Measurements from ENCODE around the gene MAN2A2. TPM values are rescaled to one million over a fixed set of nuclear protein-coding genes. Genes with fewer than 3 reads are reported as not detected.
A peak's percentile ranks its signal among the peaks of the same experiment; 100 is the strongest.

MAN2A2 gene
- total RNA-seq, 5 donors from 2014 or later (not counting 1 experiment from before 2014, with no cell fraction given): 119 to 158 (median 142) TPM

DNA sequence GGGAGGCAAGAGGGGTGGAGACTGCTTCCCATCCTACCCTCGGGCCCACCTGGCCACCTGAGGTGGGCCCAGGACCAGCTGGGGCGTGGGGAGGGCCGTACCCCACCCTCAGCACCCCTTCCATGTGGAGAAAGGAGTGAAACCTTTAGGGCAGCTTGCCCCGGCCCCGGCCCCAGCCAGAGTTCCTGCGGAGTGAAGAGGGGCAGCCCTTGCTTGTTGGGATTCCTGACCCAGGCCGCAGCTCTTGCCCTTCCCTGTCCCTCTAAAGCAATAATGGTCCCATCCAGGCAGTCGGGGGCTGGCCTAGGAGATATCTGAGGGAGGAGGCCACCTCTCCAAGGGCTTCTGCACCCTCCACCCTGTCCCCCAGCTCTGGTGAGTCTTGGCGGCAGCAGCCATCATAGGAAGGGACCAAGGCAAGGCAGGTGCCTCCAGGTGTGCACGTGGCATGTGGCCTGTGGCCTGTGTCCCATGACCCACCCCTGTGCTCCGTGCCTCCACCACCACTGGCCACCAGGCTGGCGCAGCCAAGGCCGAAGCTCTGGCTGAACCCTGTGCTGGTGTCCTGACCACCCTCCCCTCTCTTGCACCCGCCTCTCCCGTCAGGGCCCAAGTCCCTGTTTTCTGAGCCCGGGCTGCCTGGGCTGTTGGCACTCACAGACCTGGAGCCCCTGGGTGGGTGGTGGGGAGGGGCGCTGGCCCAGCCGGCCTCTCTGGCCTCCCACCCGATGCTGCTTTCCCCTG, 21.0 kb upstream of the MAN2A2 start:
- H3K4me3 ChIP-seq (ENCODE audit: control insufficient read depth in 1 of 2, extremely low read depth in 1 of 2, low read length in 1 of 2): no peak overlapping the region
- H3K27me3 ChIP-seq (replicated peaks in 1 of 2; ENCODE audit: control insufficient read depth in 2 of 2, extremely low read depth in 1 of 2, insufficient read depth in 2 of 2, low read length in 1 of 2): peaks cover 0 to 25% of the 10 kb centered on the region in 2 experiments
- Mint-ChIP-seq H3K4me3 (no peak overlapping the region), H3K27me3 (peaks cover 0 to 2% of the 10 kb centered on the region in 2 donors), H3K36me3 (peaks cover 30% of the 10 kb centered on the region), H3K9me3 (no peaks in the 10 kb centered on the region), H3K4me1 (peaks cover 5 to 17% (median 16%) of the 10 kb centered on the region in 3 donors), H3K27ac (no peak overlapping the region)
- DNase-seq (no peak), ATAC-seq (replicated peaks in 1 of 4) (no peak)
- no peak overlapping the region for H3K27ac ChIP-seq (ENCODE audit: low read length)
- H3K36me3 ChIP-seq (ENCODE audit: control insufficient read depth in 2 of 2, extremely low read depth in 1 of 2, insufficient read depth in 1 of 2, low read length in 1 of 2): peaks cover 19 to 32% of the 10 kb centered on the region in 2 donors
- ChIA-PET CTCF (no interaction called here), POLR2A (interaction anchor here in 1 of 2 donors (0.7 kb wide), 1 partner anchor 162 kb away, joined by 3 read pairs; no protein-coding TSS in a partner anchor)
- WGBS (ENCODE audit: insufficient coverage): 82% methylated on average over 5 of the region's 19 CpGs
- peaks cover 4 to 19% of the 10 kb centered on the region in 2 experiments for H3K4me1 ChIP-seq (ENCODE audit: control insufficient read depth in 1 of 2, extremely low read depth in 1 of 2, insufficient read depth in 2 of 2, low read length in 2 of 2)
- H3K9me3 ChIP-seq: no peaks in the 10 kb centered on the region

DNA sequence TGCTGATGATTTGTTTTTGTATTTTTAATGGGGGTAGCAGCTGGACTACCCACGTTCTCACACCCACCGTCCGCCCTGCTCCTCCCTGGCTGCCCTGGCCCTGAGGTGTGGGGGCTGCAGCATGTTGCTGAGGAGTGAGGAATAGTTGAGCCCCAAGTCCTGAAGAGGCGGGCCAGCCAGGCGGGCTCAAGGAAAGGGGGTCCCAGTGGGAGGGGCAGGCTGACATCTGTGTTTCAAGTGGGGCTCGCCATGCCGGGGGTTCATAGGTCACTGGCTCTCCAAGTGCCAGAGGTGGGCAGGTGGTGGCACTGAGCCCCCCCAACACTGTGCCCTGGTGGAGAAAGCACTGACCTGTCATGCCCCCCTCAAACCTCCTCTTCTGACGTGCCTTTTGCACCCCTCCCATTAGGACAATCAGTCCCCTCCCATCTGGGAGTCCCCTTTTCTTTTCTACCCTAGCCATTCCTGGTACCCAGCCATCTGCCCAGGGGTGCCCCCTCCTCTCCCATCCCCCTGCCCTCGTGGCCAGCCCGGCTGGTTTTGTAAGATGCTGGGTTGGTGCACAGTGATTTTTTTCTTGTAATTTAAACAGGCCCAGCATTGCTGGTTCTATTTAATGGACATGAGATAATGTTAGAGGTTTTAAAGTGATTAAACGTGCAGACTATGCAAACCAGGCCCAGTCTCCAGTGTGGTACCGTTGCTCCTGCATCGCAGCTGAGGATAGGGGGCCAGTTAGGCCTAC, 20.1 kb upstream of the MAN2A2 start:
- peaks cover 14 to 24% of the 10 kb centered on the region in 2 donors for H3K36me3 ChIP-seq (ENCODE audit: control insufficient read depth in 2 of 2, extremely low read depth in 1 of 2, insufficient read depth in 1 of 2, low read length in 1 of 2)
- ATAC-seq (replicated peaks in 1 of 4): no peak
- H3K9me3 Mint-ChIP-seq: no peaks in the 10 kb centered on the region
- peaks cover 4 to 7% of the 10 kb centered on the region in 2 donors for H3K27me3 Mint-ChIP-seq
- peaks cover 23% of the 10 kb centered on the region for H3K36me3 Mint-ChIP-seq
- no peak overlapping the region for H3K27ac ChIP-seq (ENCODE audit: low read length)
- CTCF ChIA-PET: no interaction called here
- H3K4me3 ChIP-seq (ENCODE audit: control insufficient read depth in 1 of 2, extremely low read depth in 1 of 2, low read length in 1 of 2): no peak overlapping the region
- POLR2A ChIA-PET: interaction anchor here in 1 of 2 donors (0.6 kb wide), 1 partner anchor 379 kb away, joined by 3 read pairs; no protein-coding TSS in a partner anchor
- no peaks in the 10 kb centered on the region for H3K9me3 ChIP-seq
- H3K4me1 Mint-ChIP-seq: peaks cover 5 to 17% (median 16%) of the 10 kb centered on the region in 3 donors
- H3K4me3 Mint-ChIP-seq: no peak overlapping the region
- no peak for DNase-seq
- 87% methylated on average over 9 of the region's 13 CpGs for WGBS (ENCODE audit: insufficient coverage)
- peaks cover 4 to 19% of the 10 kb centered on the region in 2 experiments for H3K4me1 ChIP-seq (ENCODE audit: control insufficient read depth in 1 of 2, extremely low read depth in 1 of 2, insufficient read depth in 2 of 2, low read length in 2 of 2)
- H3K27ac Mint-ChIP-seq: no peak overlapping the region
- H3K27me3 ChIP-seq (replicated peaks in 1 of 2; ENCODE audit: control insufficient read depth in 2 of 2, extremely low read depth in 1 of 2, insufficient read depth in 2 of 2, low read length in 1 of 2): peaks cover 0 to 27% of the 10 kb centered on the region in 2 experiments

DNA sequence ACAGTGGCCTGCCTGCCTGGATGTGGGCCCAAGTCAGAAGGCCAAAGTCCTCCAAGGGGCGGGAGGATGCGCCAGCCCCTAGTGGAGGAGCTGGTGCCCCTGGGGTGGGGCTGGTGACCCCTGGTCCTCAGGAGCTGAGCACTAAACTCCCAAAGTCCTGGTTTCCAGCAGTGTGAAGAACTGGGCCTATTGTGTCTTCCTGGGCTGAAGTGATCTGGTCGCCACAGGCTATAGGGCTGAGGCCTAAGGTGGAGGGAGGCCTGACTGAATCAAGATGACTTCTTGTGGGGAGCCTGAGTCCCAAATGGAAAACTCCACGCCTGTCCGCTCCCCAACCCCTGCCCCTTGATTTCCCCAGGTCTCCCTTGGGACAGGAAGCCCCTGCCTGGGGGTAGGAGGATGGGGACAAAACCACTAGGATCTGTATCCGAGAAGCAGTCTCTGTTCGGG, 19.6 kb upstream of the MAN2A2 start:
- Histone ChIP-seq H3K36me3 (ENCODE audit: control insufficient read depth in 2 of 2, extremely low read depth in 1 of 2, insufficient read depth in 1 of 2, low read length in 1 of 2) (peaks cover 11 to 24% of the 10 kb centered on the region in 2 donors), H3K9me3 (no peaks in the 10 kb centered on the region), H3K4me3 (ENCODE audit: control insufficient read depth in 1 of 2, extremely low read depth in 1 of 2, low read length in 1 of 2) (no peak overlapping the region), H3K4me1 (ENCODE audit: control insufficient read depth in 1 of 2, extremely low read depth in 1 of 2, insufficient read depth in 2 of 2, low read length in 2 of 2) (peaks cover 4 to 19% of the 10 kb centered on the region in 2 experiments), H3K27ac (ENCODE audit: low read length) (no peak overlapping the region), H3K27me3 (replicated peaks in 1 of 2; ENCODE audit: control insufficient read depth in 2 of 2, extremely low read depth in 1 of 2, insufficient read depth in 2 of 2, low read length in 1 of 2) (peaks cover 0 to 32% of the 10 kb centered on the region in 2 experiments)
- DNase-seq (no peak), ATAC-seq (replicated peaks in 1 of 4) (no peak)
- Mint-ChIP-seq H3K9me3 (no peaks in the 10 kb centered on the region), H3K27ac (no peak overlapping the region), H3K4me3 (no peak overlapping the region), H3K4me1 (peaks cover 5 to 17% (median 16%) of the 10 kb centered on the region in 3 donors), H3K27me3 (peaks cover 4 to 7% of the 10 kb centered on the region in 2 donors), H3K36me3 (peaks cover 17% of the 10 kb centered on the region)
- CTCF ChIA-PET: no interaction called here
- 94% methylated on average over 4 of the region's 7 CpGs for WGBS (ENCODE audit: insufficient coverage)
- POLR2A ChIA-PET: interaction anchor here in 1 of 2 donors (0.6 kb wide), 1 partner anchor 380 kb away, joined by 3 read pairs; no protein-coding TSS in a partner anchor

DNA sequence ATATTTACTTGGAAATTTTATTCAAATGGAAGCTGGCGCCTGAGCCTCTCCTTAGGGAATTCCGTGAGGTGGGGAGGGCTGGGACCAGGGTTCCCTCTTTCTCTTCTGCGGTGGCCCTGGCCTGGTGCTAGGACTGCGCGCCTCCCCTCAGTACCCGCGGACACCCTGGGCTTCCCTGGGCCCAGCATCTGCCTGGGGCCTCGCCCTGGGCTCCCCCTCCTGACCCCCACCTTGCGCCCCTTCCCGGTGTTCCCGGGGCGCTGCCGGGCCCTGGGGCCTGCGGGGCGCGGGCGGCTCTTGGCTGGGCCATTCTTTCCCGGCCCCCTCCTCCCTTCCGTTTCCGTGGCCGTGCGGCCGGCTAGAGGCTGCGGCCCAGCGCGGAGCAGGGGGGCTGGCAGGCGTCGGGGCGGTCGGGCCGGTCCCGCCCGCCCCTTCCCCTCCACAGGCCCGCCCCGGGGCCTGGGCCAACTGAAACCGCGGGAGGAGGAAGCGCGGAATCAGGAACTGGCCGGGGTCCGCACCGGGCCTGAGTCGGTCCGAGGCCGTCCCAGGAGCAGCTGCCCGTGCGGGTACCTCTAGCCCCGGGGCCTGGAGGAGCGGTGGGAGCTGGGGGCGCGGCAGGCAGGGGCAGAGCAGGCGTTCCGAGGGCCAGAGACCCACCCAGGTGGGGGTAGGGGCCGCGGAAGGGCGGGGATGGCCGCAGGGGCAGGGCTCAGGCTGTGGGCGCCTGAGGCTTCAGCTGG, 19.0 kb upstream of the MAN2A2 start, which contains the start of gene FES:
TSS of gene FES (plus strand) at position 529 of the 743 bp plus-strand sequence. CDS start 542 bp downstream, outside the sequence.
- no peaks in the 10 kb centered on the region for H3K9me3 ChIP-seq
- peaks cover 4 to 7% of the 10 kb centered on the region in 2 donors for H3K27me3 Mint-ChIP-seq
- peak within 1 kb of the TSS in 2 of 3 donors; percentile 31 to 46 for H3K4me3 Mint-ChIP-seq
- 24% methylated on average over 33 of the region's 58 CpGs for WGBS (ENCODE audit: insufficient coverage)
- H3K27ac ChIP-seq (ENCODE audit: low read length): no peak within 1 kb of the TSS
- ChIA-PET POLR2A (interaction anchor here in 1 of 2 donors (0.6 kb wide), 1 partner anchor 380 kb away, joined by 3 read pairs; no protein-coding TSS in a partner anchor), CTCF (interaction anchor here (0.6 to 2.4 kb wide), 5 partner anchors 18 to 236 kb away, joined by 3 to 23 read pairs (median 3); no protein-coding TSS in a partner anchor)
- peaks cover 0 to 36% of the 10 kb centered on the region in 2 experiments for H3K27me3 ChIP-seq (replicated peaks in 1 of 2; ENCODE audit: control insufficient read depth in 2 of 2, extremely low read depth in 1 of 2, insufficient read depth in 2 of 2, low read length in 1 of 2)
- H3K4me1 Mint-ChIP-seq: peaks cover 5 to 17% (median 16%) of the 10 kb centered on the region in 3 donors
- H3K36me3 Mint-ChIP-seq: peaks cover 11% of the 10 kb centered on the region
- H3K4me3 ChIP-seq (ENCODE audit: control insufficient read depth in 1 of 2, extremely low read depth in 1 of 2, low read length in 1 of 2): no peak within 1 kb of the TSS
- no peak within 1 kb of the TSS for H3K27ac Mint-ChIP-seq
- H3K36me3 ChIP-seq (ENCODE audit: control insufficient read depth in 2 of 2, extremely low read depth in 1 of 2, insufficient read depth in 1 of 2, low read length in 1 of 2): peaks cover 11 to 21% of the 10 kb centered on the region in 2 donors
- H3K9me3 Mint-ChIP-seq: no peaks in the 10 kb centered on the region
- DNase-seq (peak in 1 of 35 experiments; percentile 36), ATAC-seq (replicated peaks in 1 of 4) (peak in 1 of 4 experiments; percentile 5)
- H3K4me1 ChIP-seq (ENCODE audit: control insufficient read depth in 1 of 2, extremely low read depth in 1 of 2, insufficient read depth in 2 of 2, low read length in 2 of 2): peaks cover 4 to 23% of the 10 kb centered on the region in 2 experiments

DNA sequence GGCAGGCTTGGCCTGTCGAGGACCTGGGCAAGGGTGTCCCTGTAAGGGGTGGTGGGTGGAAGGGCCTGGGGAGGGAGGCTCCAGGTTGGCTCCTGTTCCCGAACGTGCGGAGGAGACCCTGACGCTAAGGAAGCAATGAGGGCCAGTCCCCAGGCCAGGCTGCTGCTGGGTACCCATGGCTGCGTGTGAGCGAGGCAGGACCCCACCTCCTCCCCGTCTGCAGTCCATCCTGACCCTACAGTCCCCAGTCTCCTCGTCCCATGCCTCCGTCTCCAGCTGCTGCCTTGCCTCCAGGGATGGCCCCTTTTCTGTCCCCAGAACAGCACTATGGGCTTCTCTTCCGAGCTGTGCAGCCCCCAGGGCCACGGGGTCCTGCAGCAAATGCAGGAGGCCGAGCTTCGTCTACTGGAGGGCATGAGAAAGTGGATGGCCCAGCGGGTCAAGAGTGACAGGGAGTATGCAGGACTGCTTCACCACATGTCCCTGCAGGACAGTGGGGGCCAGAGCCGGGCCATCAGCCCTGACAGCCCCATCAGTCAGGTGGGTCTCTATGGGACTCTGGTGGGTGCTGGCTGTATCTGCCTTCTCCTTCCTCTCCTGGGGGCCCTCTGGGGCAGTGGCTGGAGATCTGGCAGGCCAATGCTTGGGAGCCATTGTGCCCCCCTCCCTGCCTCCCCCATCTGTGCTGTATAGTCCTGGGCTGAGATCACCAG, 18.2 kb upstream of the MAN2A2 start:
- WGBS (ENCODE audit: insufficient coverage): 80% methylated on average over 9 of the region's 16 CpGs
- Mint-ChIP-seq H3K9me3 (no peaks in the 10 kb centered on the region), H3K27ac (no peak overlapping the region), H3K4me3 (peak overlapping the region in 2 of 3 donors; percentile 31 to 46), H3K36me3 (peaks cover 6% of the 10 kb centered on the region), H3K4me1 (peaks cover 5 to 17% (median 16%) of the 10 kb centered on the region in 3 donors), H3K27me3 (peaks cover 4 to 7% of the 10 kb centered on the region in 2 donors)
- Histone ChIP-seq H3K4me3 (ENCODE audit: control insufficient read depth in 1 of 2, extremely low read depth in 1 of 2, low read length in 1 of 2) (no peak overlapping the region), H3K4me1 (ENCODE audit: control insufficient read depth in 1 of 2, extremely low read depth in 1 of 2, insufficient read depth in 2 of 2, low read length in 2 of 2) (peaks cover 4 to 30% of the 10 kb centered on the region in 2 experiments), H3K27ac (ENCODE audit: low read length) (no peak overlapping the region), H3K36me3 (ENCODE audit: control insufficient read depth in 2 of 2, extremely low read depth in 1 of 2, insufficient read depth in 1 of 2, low read length in 1 of 2) (peaks cover 6 to 14% of the 10 kb centered on the region in 2 donors), H3K27me3 (replicated peaks in 1 of 2; ENCODE audit: control insufficient read depth in 2 of 2, extremely low read depth in 1 of 2, insufficient read depth in 2 of 2, low read length in 1 of 2) (peaks cover 0 to 36% of the 10 kb centered on the region in 2 experiments), H3K9me3 (no peaks in the 10 kb centered on the region)
- DNase-seq (no peak), ATAC-seq (replicated peaks in 1 of 4) (peak in 1 of 4 experiments; percentile 14)
- CTCF ChIA-PET: interaction anchor here (0.5 to 2.4 kb wide), 14 partner anchors 16 to 586 kb away, joined by 3 to 23 read pairs (median 4); no protein-coding TSS in a partner anchor
- POLR2A ChIA-PET: interaction anchor here (0.5 to 1.5 kb wide), 3 partner anchors 46 to 1529 kb away, joined by 3 read pairs; no protein-coding TSS in a partner anchor

All from T-cell (primary cell).